ENCODE results near the gene SKI. TPM values are rescaled to one million over a fixed set of nuclear protein-coding genes. Genes with fewer than 3 reads are reported as not detected.

Gene SKI
- total RNA-seq, 4 donors from 2014 or later = 24.4 to 52.4 (median 32.2) TPM

GRCh38 chr1:2354511-2355372 is 126.6 kb downstream of the SKI start:
- 84% methylated on average over 38 of the region's 38 CpGs; no CpG with 5 or more reads in 1 of the 2 donors for WGBS, 2 donors (ENCODE audit: low coverage in 1 of 2)
- no peaks in the 10 kb centered on the region for H3K36me3 ChIP-seq
- DNase-seq = no peak
- no peaks in the 10 kb centered on the region for H3K4me1 ChIP-seq
- no peak overlapping the region for H3K4me3 ChIP-seq
- no peaks in the 10 kb centered on the region for H3K9me3 ChIP-seq
- H3K27me3 ChIP-seq = no peaks in the 10 kb centered on the region
- in situ Hi-C loops (cut with MboI; ENCODE audit: low pct_ligation_motif_present in 1 of 4, low pct_unique_long_range_greater_than_20kb in 1 of 4, low sequenced_read_pairs in 3 of 4) = no loop called here
- intact Hi-C loops (cut with DNase I; ENCODE audit: low total_unique reads) = no loop called here
- no peak overlapping the region for H3K27ac ChIP-seq
- TF ChIP-seq EP300 (IDR thresholded peaks at IDR 0.05; ENCODE audit: low read depth) (no peak), POLR2AphosphoS5 (IDR thresholded peaks at IDR 0.05) (no peak), CTCF (IDR thresholded peaks at IDR 0.05) (no peak), POLR2A (IDR thresholded peaks at IDR 0.05) (no peak)

- no peaks in the 10 kb centered on the region for H3K9me3 ChIP-seq
- DNase-seq = no peak
- in situ Hi-C loops (cut with MboI; ENCODE audit: low pct_ligation_motif_present in 1 of 4, low pct_unique_long_range_greater_than_20kb in 1 of 4, low sequenced_read_pairs in 3 of 4) (no loop called here), intact Hi-C loops (cut with DNase I; ENCODE audit: low total_unique reads) (no loop called here)
- no peaks in the 10 kb centered on the region for H3K4me1 ChIP-seq
- 84% methylated on average over 28 of the region's 28 CpGs; no CpG with 5 or more reads in 1 of the 2 donors for WGBS, 2 donors (ENCODE audit: low coverage in 1 of 2)
- no peak for TF ChIP-seq CTCF (IDR thresholded peaks at IDR 0.05)
- no peak for TF ChIP-seq POLR2AphosphoS5 (IDR thresholded peaks at IDR 0.05)
- no peak for TF ChIP-seq POLR2A (IDR thresholded peaks at IDR 0.05)
- TF ChIP-seq EP300 (IDR thresholded peaks at IDR 0.05; ENCODE audit: low read depth) = no peak
- no peak overlapping the region for H3K27ac ChIP-seq
- no peak overlapping the region for H3K4me3 ChIP-seq
- H3K36me3 ChIP-seq = no peaks in the 10 kb centered on the region
- H3K27me3 ChIP-seq = no peaks in the 10 kb centered on the region
Observed at GRCh38 chr1:2355373-2356261, 127.5 kb downstream of the SKI start.

GRCh38 chr1:2356401-2356800 is 128.3 kb downstream of the SKI start:
- Histone ChIP-seq H3K27ac (no peak overlapping the region), H3K36me3 (no peaks in the 10 kb centered on the region), H3K4me1 (no peaks in the 10 kb centered on the region), H3K27me3 (no peaks in the 10 kb centered on the region), H3K4me3 (no peak overlapping the region), H3K9me3 (no peaks in the 10 kb centered on the region)
- 97% methylated on average over 8 of the region's 15 CpGs; no CpG with 5 or more reads in 1 of the 2 donors for WGBS, 2 donors (ENCODE audit: low coverage in 1 of 2)
- no peak for TF ChIP-seq EP300 (IDR thresholded peaks at IDR 0.05; ENCODE audit: low read depth)
- intact Hi-C loops (cut with DNase I; ENCODE audit: low total_unique reads) = no loop called here
- in situ Hi-C loops (cut with MboI; ENCODE audit: low pct_ligation_motif_present in 1 of 4, low pct_unique_long_range_greater_than_20kb in 1 of 4, low sequenced_read_pairs in 3 of 4) = no loop called here
- DNase-seq = no peak

- H3K9me3 ChIP-seq = no peaks in the 10 kb centered on the region
- intact Hi-C loops (cut with DNase I; ENCODE audit: low total_unique reads) = no loop called here
- H3K27ac ChIP-seq = no peak overlapping the region
- 86% methylated on average over 34 of the region's 37 CpGs; no CpG with 5 or more reads in 1 of the 2 donors for WGBS, 2 donors (ENCODE audit: low coverage in 1 of 2)
- no peaks in the 10 kb centered on the region for H3K4me1 ChIP-seq
- in situ Hi-C loops (cut with MboI; ENCODE audit: low pct_ligation_motif_present in 1 of 4, low pct_unique_long_range_greater_than_20kb in 1 of 4, low sequenced_read_pairs in 3 of 4) = no loop called here
- H3K27me3 ChIP-seq = no peaks in the 10 kb centered on the region
- no peaks in the 10 kb centered on the region for H3K36me3 ChIP-seq
- no peak for TF ChIP-seq CTCF (IDR thresholded peaks at IDR 0.05)
- no peak for TF ChIP-seq POLR2AphosphoS5 (IDR thresholded peaks at IDR 0.05)
- TF ChIP-seq EP300 (IDR thresholded peaks at IDR 0.05; ENCODE audit: low read depth) = no peak
- TF ChIP-seq POLR2A (IDR thresholded peaks at IDR 0.05) = no peak
- no peak for DNase-seq
- no peak overlapping the region for H3K4me3 ChIP-seq
Observed at GRCh38 chr1:2356911-2357845, 129.1 kb downstream of the SKI start.

Data from transverse colon (tissue), 4 donors.